Lower lobe of right lung (tissue), 2 donors: Measurements from ENCODE around the gene CYTL1. TPM values are rescaled to one million over a fixed set of nuclear protein-coding genes. Genes with fewer than 3 reads are reported as not detected.
A peak's percentile ranks its signal among the peaks of the same experiment; 100 is the strongest.

ENCODE experiments used
- ATAC-seq, 2 donors: fragments of 200-7000 bp; cut with Tn5 transposase; one replicate each; pipeline ENCODE4 v1.9.1; 2020 to 2022; ENCODE audit warnings: mild to moderate bottlenecking in 2 of 2, moderate library complexity in 2 of 2
- DNase-seq: peaks from one replicate; pipeline ENCODE4 v3.0.0-alpha.2; 2020
- H3K27ac ChIP-seq: fragments of 200-600 bp; one replicate; pipeline ENCODE4 v1.8.0; 2022
- H3K27me3 ChIP-seq: fragments of 200-600 bp; one replicate; pipeline ENCODE4 v1.8.0; 2022; ENCODE audit warnings: low read depth
- H3K36me3 ChIP-seq: fragments of 200-600 bp; one replicate; pipeline ENCODE4 v1.8.0; 2022; ENCODE audit warnings: mild to moderate bottlenecking
- H3K4me1 ChIP-seq: fragments of 200-600 bp; one replicate; pipeline ENCODE4 v1.8.0; 2022
- H3K4me3 ChIP-seq: fragments of 200-600 bp; one replicate; pipeline ENCODE4 v1.8.0; 2022; ENCODE audit warnings: mild to moderate bottlenecking
- H3K9me3 ChIP-seq: fragments of 200-600 bp; one replicate; pipeline ENCODE4 v1.8.0; 2022
- CTCF ChIP-seq: fragments of 200-600 bp; IDR thresholded peaks from one replicate; pipeline ENCODE4 v1.8.0; 2022; ENCODE audit warnings: antibody characterized with exemption, mild to moderate bottlenecking
- intact Hi-C: fragments of 100-400 bp; cut with DNase I; formaldehyde crosslinking; loops from one replicate; pipeline ENCODE4 v1.11.0; 2022
- total RNA-seq: library from RNA; stranded (reverse); fragmentation: NEBNext Ultra II Directional; extraction: Animal tissue kit (Norgen Biotek cat#: 25700); gene quantifications from one replicate; pipeline ENCODE4 v1.2.1, GENCODE V29; 2021
- donor health status: DM: no; HTN: yes; CAD: no; lungs with severe emphysema.

Gene CYTL1
- total RNA-seq, 1 donor from 2014 or later, result 1.4 TPM

GRCh38 chr4:5045097-5045496, 25.8 kb upstream of the CYTL1 start:
- H3K4me3 ChIP-seq, result no peak overlapping the region
- ATAC-seq, result peak in 1 of 2 donors; percentile 51
- peaks cover 13% of the 10 kb centered on the region for H3K27me3 ChIP-seq
- H3K9me3 ChIP-seq, result no peaks in the 10 kb centered on the region
- intact Hi-C loops, result no loop called here
- TF ChIP-seq CTCF, result no peak
- H3K36me3 ChIP-seq, result no peaks in the 10 kb centered on the region
- H3K4me1 ChIP-seq, result peaks cover 10% of the 10 kb centered on the region
- no peak for DNase-seq
- no peak overlapping the region for H3K27ac ChIP-seq

GRCh38 chr4:5044341-5044740, 25.1 kb upstream of the CYTL1 start:
- DNase-seq, result no peak
- peaks cover 13% of the 10 kb centered on the region for H3K27me3 ChIP-seq
- no peaks in the 10 kb centered on the region for H3K9me3 ChIP-seq
- ATAC-seq, result no peak
- H3K4me1 ChIP-seq, result peaks cover 9% of the 10 kb centered on the region
- no peak overlapping the region for H3K27ac ChIP-seq
- TF ChIP-seq CTCF, result no peak
- intact Hi-C loops, result no loop called here
- H3K4me3 ChIP-seq, result no peak overlapping the region
- no peaks in the 10 kb centered on the region for H3K36me3 ChIP-seq

GRCh38 chr4:5043579-5043978, 24.3 kb upstream of the CYTL1 start:
- intact Hi-C loops, result no loop called here
- Histone ChIP-seq H3K4me3 (no peak overlapping the region), H3K9me3 (no peaks in the 10 kb centered on the region), H3K27ac (no peak overlapping the region), H3K4me1 (peaks cover 10% of the 10 kb centered on the region), H3K27me3 (peaks cover 13% of the 10 kb centered on the region), H3K36me3 (no peaks in the 10 kb centered on the region)
- ATAC-seq (no peak), DNase-seq (no peak)
- TF ChIP-seq CTCF, result no peak

GRCh38 chr4:5041699-5042098, 22.4 kb upstream of the CYTL1 start:
- Histone ChIP-seq H3K27ac (no peak overlapping the region), H3K36me3 (no peaks in the 10 kb centered on the region), H3K27me3 (peaks cover 13% of the 10 kb centered on the region), H3K4me3 (no peak overlapping the region), H3K4me1 (peaks cover 20% of the 10 kb centered on the region), H3K9me3 (no peaks in the 10 kb centered on the region)
- intact Hi-C loops, result no loop called here
- DNase-seq (no peak), ATAC-seq (no peak)
- TF ChIP-seq CTCF, result no peak

GRCh38 chr4:5040856-5041620, 21.8 kb upstream of the CYTL1 start:
- peaks cover 23% of the 10 kb centered on the region for H3K4me1 ChIP-seq
- H3K36me3 ChIP-seq, result no peaks in the 10 kb centered on the region
- H3K27me3 ChIP-seq, result peaks cover 13% of the 10 kb centered on the region
- H3K4me3 ChIP-seq, result no peak overlapping the region
- ATAC-seq (no peak), DNase-seq (no peak)
- intact Hi-C loops, result no loop called here
- H3K9me3 ChIP-seq, result no peaks in the 10 kb centered on the region
- TF ChIP-seq CTCF, result no peak
- no peak overlapping the region for H3K27ac ChIP-seq
